ENCODE data around the gene GRIK4. TPM values are rescaled to one million over a fixed set of nuclear protein-coding genes. Genes with fewer than 3 reads are reported as not detected.
A peak's percentile ranks its signal among the peaks of the same experiment; 100 is the strongest.

Gene GRIK4
- total and polyA plus RNA-seq, 2 of the 4 experiments (the other 2 are of a cell fraction): 0.18 to 0.38 TPM

DNA sequence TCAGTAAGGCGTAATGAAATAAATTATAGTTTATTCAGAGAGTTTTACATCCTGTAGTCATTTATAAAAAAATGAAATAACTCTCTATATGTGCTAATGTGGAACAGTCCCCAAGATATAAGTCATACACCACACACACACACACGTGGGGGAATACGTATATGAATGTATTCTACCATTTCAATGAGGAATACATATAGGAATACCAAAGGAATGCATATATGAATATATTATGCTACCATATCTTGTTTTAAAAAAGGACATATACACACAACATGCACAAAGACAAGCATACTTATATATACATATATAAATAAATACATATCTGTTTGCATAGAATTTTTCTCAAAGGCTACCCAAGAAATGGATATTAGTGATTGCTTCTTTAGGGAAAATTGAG is 39.6 kb upstream of the GRIK4 start:
- no peak overlapping the region for H2BK15ac ChIP-seq (ENCODE audit: low read depth, low read length)
- H2BK5ac ChIP-seq (ENCODE audit: low read depth, low read length, poor library complexity, severe bottlenecking): peak overlapping the region; percentile 96
- intact Hi-C loops (cut with micrococcal nuclease) (loop anchor here (1.0 to 5.0 kb wide), 2 partner anchors 40 to 134 kb away; no protein-coding TSS in a partner anchor), in situ Hi-C loops (cut with MboI; ENCODE audit: low sequenced_read_pairs) (no loop called here), dilution Hi-C loops (cut with HindIII; ENCODE audit: low sequenced_read_pairs, unreplicated experiment) (no loop called here)
- no peak overlapping the region for H2BK20ac ChIP-seq (ENCODE audit: low read depth, low read length)
- no peak overlapping the region for H2AK9ac ChIP-seq (replicated peaks; ENCODE audit: low read depth, low read length, poor library complexity)
- H4K91ac ChIP-seq (ENCODE audit: insufficient read depth, low read depth, low read length): no peak overlapping the region
- no peak overlapping the region for H3K27ac ChIP-seq (ENCODE audit: insufficient read depth, low read length)
- peaks cover 5 to 12% of the 10 kb centered on the region in 2 experiments for H3K79me1 ChIP-seq (ENCODE audit: low read depth in 1 of 2, low read length in 2 of 2)
- H3K9me1 ChIP-seq (ENCODE audit: insufficient read depth, low read length): peaks cover 3% of the 10 kb centered on the region; the same call in 1 of the 2 replicates
- H3K4me2 ChIP-seq (ENCODE audit: low read depth, low read length): no peak overlapping the region
- H2AK5ac ChIP-seq (ENCODE audit: low read depth, low read length): no peak overlapping the region
- H3K14ac ChIP-seq (replicated peaks; ENCODE audit: low read depth, low read length): no peak overlapping the region
- H4K20me1 ChIP-seq (ENCODE audit: insufficient read depth, low read length): no peaks in the 10 kb centered on the region
- H2BK120ac ChIP-seq (ENCODE audit: low read depth, low read length): no peak overlapping the region
- H3K18ac ChIP-seq (ENCODE audit: low read depth, low read length): no peak overlapping the region
- H3K9me3 ChIP-seq (ENCODE audit: control insufficient read depth, insufficient read depth, low read length): no peaks in the 10 kb centered on the region
- no peak overlapping the region for H3K56ac ChIP-seq (ENCODE audit: extremely low read depth, insufficient read depth, low read length)
- ATAC-seq (ENCODE audit: low read depth): no peak
- no peak for DNase-seq
- no TSS peak for BruUV-seq (replicated peaks)
- no peak overlapping the region for H3K23ac ChIP-seq (ENCODE audit: low read depth, low read length)
- no peak for TF ChIP-seq RCOR1 (IDR thresholded peaks at IDR 0.05; ENCODE audit: insufficient replicate concordance, low read length)
- no peak overlapping the region for H3K4ac ChIP-seq (ENCODE audit: low read depth, low read length)
- WGBS, 2 experiments (ENCODE audit: extremely low coverage in 2 of 2, insufficient read length in 1 of 2): no CpG with 5 or more reads among the region's 3 CpGs
- H3K4me3 ChIP-seq (ENCODE audit: insufficient read depth, low read depth, low read length): no peak overlapping the region
- H4K5ac ChIP-seq (ENCODE audit: low read depth, low read length): no peak overlapping the region
- no peaks in the 10 kb centered on the region for H3K27me3 ChIP-seq (ENCODE audit: control insufficient read depth, insufficient read depth, low read length)
- peak overlapping the region in 1 of 2 experiments; percentile 7; a peak in 1 of 4 replicates for H4K8ac ChIP-seq (ENCODE audit: low read depth in 2 of 2, low read length in 2 of 2)
- POLR2A ChIA-PET (ENCODE audit: unreplicated experiment): no interaction called here
- H2AFZ ChIP-seq (replicated peaks; ENCODE audit: low read length, poor library complexity): no peak overlapping the region
- H3K9ac ChIP-seq (ENCODE audit: low read depth, low read length): no peak overlapping the region
- CTCF ChIA-PET: no interaction called here
- peaks cover 7% of the 10 kb centered on the region; the same call in 1 of the 2 replicates for H3K4me1 ChIP-seq (ENCODE audit: control insufficient read depth, insufficient read depth, low read length)
- H3K36me3 ChIP-seq (ENCODE audit: control insufficient read depth, insufficient read depth, low read length): peaks cover 39% of the 10 kb centered on the region
